HG02759 (cell line): ENCODE results near the gene MAP3K5.

Experiments used
- ATAC-seq: cut with Tn5 transposase; IDR thresholded peaks from one replicate; pipeline ENCODE4 v1.9.1; 2021; ENCODE audit warnings: mild to moderate bottlenecking, moderate library complexity; ENCODE audit not compliant: unreplicated experiment

MAP3K5 gene

DNA sequence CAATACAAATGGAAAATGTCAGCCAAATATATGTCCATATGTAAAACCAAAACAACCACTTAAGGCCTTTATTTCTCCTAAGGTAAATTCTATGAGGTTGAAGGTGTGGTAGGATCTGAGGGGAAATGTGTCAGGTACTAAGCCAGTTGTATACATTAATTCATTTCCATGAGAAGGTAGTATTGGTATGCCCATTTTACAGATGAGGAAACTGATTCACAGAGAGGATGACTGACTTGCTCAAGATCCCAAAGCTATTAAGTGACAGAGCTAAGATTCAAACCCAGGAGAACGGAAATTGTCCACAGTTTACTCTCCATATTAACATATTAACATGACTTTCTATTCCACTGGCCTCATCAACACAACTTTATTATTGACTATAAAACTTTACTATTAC lies 177.9 kb downstream of the MAP3K5 start:
- no peak for ATAC-seq

DNA sequence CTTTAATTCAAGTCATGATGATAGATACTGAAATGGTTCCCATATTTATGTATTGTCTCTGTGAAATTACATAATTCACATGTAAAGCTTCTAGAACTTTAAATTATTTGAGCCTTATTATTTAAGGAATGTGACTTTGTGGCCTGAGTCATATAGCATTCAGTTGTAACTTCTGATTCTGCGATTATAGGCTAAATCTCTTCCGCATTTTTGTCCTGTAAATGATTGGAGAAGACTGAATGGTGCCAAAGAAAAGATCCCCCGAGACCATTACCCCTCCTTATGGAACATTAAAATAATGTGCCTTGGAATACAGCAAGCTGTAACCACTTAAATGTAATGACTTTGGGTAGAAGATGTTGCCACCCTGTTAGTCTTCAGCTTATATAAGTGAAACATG lies 178.8 kb downstream of the MAP3K5 start:
- no peak for ATAC-seq

GRCh38 chr6:136612666-136613389 lies 179.4 kb downstream of the MAP3K5 start:
- ATAC-seq, result no peak

DNA sequence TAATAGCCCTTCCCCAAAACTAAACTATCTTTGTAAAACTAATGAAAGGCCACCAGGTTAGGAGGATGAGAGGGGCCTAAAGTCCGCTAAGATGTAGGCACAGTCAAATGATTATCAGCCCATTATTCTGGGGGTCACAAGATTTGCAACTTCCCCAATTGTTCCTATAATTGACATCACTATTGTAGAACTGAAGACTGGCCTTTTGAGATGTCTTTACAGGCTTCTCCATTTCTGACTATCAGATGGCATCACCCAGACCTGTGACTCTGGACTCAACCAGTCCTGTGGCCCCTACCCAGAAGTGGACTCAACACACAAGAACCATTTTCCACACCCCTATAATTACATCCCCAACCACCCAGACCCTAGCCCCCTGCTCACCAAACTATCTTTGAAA lies 180.5 kb downstream of the MAP3K5 start:
- ATAC-seq, result no peak

- ATAC-seq, result no peak
Observed at GRCh38 chr6:136611133-136611532, 181.1 kb downstream of the MAP3K5 start.

- ATAC-seq, result no peak
Observed at GRCh38 chr6:136609873-136610706, 182.2 kb downstream of the MAP3K5 start.

GRCh38 chr6:136608991-136609390 lies 183.3 kb downstream of the MAP3K5 start:
- no peak for ATAC-seq

DNA sequence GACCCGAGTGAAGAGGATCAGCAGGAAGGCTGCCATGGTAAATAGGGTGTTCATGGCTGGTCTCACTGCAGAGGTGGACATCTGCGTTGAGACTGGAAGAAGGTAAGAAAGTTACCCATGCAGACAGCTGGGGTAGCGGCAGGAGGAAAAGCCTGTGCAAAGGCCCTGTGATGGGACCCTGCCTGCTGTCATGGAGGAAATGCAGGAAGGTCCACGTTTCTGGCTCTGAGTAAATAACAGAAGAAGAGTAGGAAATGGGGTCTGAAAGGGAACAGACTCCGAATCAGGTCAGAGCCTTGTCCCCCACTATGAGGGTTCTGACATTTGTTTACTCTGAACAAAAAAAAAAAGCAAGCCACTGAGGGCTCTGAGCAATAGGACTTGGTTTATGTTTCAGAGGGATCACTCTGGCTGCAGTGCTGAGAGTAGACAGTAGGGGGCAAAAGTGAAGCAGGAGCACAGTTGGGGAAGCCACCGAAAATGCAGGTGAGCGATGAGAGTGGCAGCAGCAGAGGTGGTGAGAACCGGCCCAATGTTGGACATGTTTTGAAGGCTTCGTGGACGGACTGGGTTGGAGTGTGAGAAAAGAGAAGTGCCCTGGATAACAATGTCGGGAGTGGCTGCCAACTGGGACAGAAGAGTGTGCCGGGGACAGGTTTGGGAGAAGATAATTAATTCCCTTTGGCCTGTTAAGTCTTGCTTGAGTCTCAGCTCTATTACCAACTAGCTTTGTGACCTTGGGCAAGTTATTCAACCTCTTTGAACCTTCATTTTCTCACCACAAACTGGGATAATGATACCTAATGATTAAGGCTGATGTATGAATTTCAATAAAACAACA lies 184.1 kb downstream of the MAP3K5 start:
- ATAC-seq, result peak; percentile 92

DNA sequence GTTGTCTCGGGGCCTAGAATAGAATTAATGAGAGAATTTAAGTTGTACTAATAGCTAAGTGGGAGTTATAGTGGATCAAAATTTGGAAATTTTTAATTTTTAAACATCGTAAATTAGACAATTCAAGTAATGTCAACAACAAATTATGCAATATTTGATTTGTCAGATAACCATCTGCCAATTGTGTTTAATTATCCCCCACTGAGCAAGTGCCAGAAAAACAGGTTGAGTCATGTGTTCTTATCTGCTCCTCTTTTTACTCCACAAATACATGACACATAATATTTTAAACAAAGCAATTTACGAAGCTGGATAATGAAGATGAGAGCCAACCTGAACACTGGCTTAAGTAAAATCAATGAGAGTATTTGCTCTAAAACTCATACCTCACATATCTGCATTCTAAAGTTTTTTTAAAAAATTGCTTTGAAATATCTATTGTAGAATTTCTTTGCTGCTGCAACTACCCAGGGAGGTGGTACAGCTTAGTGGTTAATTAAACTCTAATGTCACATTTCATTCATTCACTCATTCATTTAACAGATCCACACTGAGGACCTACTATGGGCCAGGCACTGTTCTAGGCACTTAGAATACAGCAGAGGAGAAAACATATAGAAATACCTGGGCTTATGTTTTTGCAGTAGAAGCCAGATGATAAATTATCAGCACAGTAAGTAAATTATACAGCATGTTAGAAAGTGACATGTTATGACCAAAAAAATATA lies 184.9 kb downstream of the MAP3K5 start:
- ATAC-seq, result no peak

GRCh38 chr6:136604928-136605510 lies 187.3 kb downstream of the MAP3K5 start:
- no peak for ATAC-seq

- no peak for ATAC-seq
Observed at GRCh38 chr6:136604328-136604825, 187.9 kb downstream of the MAP3K5 start.

DNA sequence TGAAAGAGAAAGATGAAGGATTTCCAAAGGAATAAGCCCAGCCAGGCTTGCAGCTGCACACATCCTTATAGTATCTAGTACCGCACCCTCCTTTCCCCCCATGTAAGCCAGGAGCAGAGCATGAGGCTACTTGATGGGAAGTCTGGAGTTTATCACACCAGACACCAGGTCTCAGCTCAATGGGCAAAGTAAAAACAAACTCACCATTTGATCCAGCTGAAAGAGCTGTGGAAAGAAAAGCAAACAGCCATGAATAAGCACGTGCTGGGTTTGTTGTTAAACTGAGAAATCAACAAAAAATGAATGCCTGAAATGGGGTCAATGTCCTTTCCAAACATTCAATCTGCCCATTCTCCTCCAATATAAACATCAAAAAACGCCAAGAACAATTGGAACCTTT lies 191.5 kb downstream of the MAP3K5 start:
- no peak for ATAC-seq

DNA sequence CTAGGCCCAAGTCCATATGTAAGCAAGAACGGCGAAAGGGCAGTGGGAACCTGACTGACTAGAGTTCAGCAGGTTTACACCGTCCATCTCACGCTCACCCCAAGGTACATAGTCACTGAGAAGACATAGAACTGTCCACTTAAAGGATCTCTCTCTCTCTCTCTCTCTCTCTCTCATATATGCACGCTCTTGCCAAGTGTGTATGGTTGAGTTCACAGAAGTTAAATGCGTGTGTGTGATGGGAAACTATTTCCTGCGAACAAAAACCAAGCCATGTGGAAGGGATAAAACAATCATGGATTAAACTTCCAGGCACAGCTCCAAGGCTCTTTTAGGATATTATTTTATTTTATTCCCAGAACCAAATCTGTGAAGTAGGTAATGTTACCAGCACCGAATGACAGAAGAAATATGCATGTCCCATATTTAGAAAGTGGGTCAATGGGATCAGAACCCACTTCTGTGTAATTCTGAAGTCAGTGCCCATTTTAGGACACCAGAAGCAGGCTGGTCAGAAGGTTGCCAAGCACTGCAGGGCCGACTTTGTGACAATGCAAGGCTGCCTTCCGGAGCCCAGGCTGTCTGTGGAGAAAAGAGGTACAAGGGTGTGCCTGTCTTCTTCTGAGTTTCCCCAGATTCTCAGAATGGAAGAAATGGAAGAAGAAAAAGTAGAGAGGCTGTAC lies 192.8 kb downstream of the MAP3K5 start:
- ATAC-seq, result no peak

GRCh38 chr6:136598048-136598447 lies 194.2 kb downstream of the MAP3K5 start:
- ATAC-seq, result no peak

DNA sequence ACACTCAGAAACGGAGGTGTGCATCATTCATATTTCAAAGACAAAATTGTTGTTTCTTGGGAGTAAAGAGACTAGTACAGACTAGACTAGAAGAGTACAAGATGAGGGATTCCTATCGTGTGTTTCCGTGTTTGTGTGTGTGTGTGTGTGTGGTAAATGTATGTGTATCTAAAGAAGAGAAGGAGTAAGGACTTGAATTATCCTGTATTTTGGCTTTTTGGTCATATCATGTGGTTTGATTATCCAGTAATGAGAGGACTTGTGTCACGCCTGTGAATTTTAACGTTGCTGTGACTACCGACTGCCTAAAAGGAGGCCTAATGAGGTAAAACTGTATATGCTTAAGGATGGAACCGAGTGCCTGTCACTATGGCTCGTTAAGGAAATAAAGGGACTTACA lies 197.6 kb downstream of the MAP3K5 start:
- ATAC-seq, result no peak

- ATAC-seq, result peak; percentile 97
Observed at GRCh38 chr6:136593748-136594490, 198.4 kb downstream of the MAP3K5 start.

DNA sequence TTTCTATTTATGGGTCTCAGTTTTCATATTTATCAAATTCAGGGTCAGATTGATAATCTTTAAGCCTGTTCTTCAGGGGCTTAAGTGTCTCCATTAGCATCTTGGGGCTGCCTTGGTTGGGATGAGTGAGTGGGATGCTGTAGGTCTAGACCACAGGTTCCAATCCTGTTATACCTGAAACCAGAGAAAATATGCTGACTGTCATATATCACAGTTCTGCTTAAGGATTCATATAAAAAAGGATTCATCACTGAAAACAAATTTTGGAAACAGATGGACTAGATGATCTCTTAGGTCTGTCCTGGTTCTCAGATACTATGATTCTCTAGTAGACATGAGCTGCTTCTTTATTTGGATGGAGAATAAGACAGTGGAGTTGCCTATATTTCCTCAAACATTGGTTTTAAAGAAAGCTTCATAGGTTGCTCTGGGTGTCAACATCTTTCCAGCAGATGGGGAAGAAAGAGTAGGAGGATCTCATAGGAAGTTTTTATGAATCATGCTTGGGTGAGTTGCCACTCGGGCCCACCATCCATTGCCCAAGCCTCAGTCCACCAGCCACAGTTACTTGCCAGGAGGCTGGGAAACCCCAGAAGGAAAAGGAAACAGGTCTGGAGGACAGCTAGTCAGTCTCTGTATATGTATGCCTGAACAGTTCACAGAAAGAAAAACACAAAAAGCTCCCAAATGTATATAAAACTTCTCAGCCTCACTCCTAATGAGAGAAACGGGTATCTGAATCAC lies 199.2 kb downstream of the MAP3K5 start:
- ATAC-seq, result no peak

DNA sequence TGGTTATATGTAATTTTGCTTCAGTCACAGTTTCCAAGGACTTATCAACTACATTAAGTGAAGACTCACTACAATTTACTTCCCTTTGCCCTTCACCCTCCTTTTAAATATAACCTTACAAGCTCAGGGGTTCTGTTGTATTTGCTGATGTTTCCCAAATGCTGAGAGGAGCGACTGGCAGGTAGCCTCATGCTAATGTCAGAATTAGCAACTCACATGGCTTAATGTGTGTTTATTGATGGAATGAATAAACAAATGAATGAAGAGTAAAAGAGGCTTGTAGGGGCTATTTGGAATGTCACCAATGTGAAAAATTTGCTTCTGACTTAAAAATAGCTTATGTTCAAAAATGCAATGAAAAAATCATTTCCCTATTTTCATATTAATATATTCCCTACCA lies 200.7 kb downstream of the MAP3K5 start:
- ATAC-seq, result no peak
